Fibroblast of peridontal ligament (primary cell): ENCODE data around the gene EFNB2.

Experiments
- DNase-seq: peaks from one replicate; pipeline ENCODE4 v3.0.0-alpha.2; 2010; ENCODE audit errors: extremely low read depth

Gene EFNB2

GRCh38 chr13:106550570-106551135 is 15.2 kb upstream of the EFNB2 start:
- DNase-seq = no peak

DNA sequence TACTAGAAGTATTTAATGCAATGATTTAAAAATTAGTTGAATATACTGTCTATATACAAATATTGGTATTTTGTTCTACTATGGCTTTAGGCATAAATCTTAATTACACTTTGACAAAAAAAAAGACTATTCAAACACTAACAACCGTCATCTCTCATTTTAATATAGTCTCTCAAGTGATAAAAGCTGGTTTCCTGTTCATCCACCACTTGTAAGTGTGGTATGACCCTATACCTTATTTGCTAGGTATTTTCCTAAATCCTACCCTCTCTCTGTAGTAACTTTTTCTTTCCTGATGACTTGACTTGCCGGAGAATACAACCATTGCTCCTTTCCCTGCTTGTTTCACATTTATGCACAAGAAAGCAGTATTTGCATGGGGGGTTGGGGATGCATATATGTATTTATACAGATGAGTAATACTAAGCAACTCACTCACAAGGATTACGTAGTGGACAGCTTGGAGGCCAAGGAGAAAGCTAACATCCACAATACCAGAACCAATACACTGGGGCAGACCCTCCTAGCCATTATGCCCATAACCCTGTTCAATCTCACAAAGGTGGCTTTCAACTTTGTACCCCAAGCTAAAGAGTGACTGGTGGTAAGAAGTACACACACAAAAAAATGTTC is 12.7 kb upstream of the EFNB2 start:
- DNase-seq = peak; percentile 37

- DNase-seq = no peak
These were observed 6.4 kb upstream of the EFNB2 start for GRCh38 chr13:106541826-106542225.

DNA sequence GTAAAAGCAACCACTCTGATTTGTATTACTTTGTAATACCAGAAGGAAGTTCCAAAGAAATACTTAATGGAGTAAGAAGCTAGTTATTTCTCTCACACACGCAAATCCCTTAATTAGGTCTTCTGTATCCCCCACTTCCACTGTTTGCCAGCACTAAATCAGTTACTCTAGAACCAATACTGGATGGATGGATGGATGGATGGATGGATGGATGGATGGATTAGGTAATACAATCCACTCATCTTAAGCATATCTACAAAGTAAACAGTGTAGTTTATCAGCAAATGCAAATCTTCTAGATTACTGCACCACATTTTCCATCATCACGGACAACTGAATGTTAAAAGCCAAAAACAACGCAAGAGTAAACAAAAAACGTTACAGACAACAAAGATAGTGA is 5.2 kb upstream of the EFNB2 start:
- no peak for DNase-seq

- DNase-seq = no peak
These were observed 2.1 kb upstream of the EFNB2 start for GRCh38 chr13:106537521-106537920.

GRCh38 chr13:106536244-106537034 is 977 bp upstream of the EFNB2 start:
- peak; percentile 87 for DNase-seq

DNA sequence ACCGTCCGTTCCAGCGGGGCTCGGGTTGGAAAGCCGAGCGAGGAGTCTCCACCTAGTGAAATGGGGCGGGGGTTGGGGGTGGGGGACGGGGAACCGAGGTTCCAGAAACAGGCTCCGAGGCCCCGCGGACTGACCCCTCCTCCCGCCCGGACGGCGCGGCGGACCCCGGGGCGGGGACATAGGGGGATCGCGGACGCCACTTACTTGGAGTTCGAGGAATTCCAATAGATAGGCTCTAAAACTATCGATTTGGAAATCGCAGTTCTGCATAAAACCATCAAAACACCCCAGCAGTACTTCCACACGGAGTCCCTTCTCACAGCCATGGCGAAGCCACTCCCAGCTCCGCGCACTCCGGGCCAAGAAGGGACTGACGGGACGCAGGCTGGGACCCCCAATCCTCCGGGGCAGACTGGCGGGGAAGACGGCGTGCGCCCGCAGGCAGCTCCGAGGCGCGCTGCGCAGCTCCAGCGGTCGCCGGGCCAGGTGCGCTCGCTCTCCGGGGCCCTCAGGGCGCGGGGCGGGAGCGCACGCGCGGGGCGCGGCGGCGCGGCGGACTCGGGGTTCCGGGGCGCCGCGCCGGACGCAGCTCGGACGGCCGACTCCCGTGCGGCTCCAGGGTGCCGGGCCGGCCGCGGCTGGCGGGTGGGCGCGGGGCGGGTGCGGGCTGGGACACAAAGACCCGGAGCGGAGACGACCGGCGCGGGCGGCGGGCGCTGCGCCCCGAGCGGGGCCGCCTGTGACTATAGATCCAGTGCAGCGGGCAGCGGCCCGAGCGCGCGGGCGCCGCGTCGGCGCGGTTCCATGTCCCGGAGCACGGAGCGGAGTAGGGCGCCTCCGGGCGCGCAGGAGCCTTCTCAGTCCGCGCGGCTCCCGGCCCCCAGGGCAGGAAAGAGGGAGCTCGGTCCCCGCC is 567 bp downstream of the EFNB2 start:
- DNase-seq = peak; percentile 41

DNA sequence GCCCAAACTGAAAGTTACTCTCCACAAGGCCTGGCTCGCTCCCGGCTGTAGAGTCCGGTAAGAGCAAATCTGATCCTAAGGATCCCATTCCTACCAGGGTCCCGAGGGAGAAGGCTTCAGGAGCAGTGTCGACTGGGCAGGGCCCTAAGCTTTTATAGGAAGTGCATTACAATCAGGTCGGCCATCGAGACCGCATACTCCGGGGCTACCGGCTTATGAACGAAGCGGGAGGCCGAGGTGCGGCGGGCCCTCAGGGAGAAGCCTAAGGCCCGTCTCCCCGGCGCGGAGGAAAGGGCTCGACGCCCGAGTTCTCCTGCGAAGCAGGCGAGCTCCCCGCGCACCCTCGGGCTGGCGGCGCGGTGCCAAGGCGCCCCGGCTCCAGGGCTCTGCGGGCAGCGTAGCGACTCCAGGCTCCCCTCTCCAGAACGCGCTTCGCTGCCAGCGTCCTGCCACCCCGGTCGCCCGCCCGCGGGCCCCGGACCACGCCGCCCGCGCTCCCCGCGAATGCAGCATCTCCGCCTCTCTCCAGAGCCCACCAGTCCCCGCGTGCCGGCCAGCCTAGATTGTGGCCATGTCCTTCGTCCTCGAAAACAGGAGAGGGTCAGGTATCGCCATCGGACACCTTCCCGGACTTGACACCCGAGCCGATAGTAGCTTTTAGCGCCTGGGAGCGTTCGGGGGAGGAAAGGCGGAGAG is 1.4 kb downstream of the EFNB2 start:
- no peak for DNase-seq

- peak; percentile 86 for DNase-seq
These were observed 2.1 kb downstream of the EFNB2 start for GRCh38 chr13:106533101-106533942.

DNA sequence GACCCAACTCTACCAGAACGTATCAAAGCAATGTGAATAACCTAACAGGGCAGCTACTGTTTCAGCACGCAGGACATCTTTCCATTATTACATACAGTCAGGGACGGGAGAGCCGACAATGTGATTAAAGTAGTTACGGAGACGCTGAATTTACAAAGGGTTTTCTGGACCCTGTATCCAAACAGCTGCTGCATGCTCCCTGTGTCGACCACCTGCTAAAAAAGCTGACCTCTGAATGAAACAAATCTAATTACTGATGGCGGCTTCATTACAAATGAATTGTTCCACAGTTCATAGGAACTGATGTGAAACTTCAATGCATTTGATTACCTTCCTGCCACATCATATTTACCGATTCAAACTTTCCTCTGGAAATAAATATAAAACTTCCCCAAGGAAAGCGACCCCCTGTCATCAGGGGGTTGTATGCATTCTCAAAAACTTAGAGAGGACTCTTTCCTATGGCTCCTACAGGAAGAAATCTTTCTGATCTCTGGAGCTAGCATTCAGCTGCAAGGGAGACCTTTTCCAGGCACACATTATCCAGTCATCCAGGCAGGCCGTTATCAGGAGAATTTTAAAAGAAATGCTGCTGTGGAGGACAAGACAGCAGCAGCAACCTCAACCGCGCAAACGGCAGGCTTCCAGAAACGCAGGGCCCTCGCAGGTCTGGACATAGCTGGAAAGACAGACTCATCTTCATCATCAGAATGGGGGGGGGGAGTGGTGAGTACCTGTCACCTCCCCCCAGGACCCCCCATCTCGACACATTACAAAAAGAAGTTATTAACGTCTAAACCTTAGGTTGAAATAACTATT is 3.1 kb downstream of the EFNB2 start:
- peak; percentile 62 for DNase-seq

- no peak for DNase-seq
These were observed 4.4 kb downstream of the EFNB2 start for GRCh38 chr13:106530980-106531481.

DNA sequence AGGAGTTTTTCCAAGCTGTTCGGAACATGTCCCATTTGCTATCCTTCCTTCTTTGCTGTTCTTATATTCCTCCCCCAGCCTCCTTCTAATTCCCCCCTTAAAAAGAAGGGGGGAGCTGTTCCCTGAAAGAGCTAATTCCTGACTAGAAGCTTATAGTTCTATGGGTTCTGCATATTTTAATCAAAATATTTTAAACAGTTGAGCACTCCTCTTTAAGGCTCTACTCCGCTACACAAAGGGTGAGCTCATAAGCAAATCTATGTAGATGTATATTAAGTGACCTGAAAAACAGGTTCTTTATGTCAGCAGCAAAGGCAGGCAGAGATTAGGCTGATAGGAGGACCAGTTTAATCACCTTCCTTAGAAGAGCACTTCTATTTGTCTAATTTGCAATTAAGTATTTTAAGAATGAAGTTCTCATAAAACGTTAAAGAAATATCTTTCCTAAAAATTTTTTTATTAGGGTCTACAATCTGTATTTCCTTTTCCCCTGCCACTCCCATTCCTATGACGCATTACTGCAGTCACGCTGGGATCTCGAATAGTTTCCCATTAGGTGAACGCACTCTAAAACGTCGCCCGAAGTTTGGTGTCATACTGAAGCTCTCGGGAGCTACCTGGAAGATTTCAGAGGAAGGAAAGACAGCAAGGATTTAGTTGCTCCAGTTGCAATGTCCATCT is 5.2 kb downstream of the EFNB2 start:
- peak; percentile 44 for DNase-seq

DNA sequence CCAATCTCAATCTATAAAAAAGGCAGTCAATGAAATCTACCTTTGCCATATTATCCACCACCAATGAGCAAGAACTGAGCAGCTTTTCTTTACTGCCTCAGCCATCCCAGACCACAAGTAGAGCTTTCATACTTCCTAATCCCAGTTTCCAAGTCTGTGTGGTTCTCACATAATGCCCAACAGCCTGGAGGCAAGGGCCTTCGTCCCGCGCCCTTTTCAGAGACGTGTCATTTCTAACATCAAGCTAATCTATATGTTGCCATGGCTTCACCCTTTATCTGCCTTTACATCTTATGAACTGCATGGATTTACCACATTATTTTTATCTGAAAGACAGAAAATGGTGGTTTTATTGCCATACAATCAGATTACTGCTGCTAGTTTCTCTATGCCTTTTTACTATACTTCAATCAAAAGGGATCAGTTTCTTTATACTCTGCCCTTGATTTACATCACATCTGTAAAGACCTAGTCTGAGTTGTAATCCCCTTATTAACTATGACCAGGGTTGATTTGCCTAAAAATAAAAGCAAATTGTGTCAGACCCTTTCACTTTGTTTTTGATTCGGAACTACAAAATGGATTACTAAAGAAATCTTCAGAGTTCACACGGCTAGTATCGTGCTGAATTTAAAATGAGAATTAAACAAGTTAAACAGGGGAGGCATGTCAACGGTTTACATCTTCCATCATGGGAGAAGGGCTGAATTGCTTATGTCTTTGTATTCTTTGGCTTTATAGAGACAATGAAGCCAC is 5.9 kb downstream of the EFNB2 start:
- DNase-seq = peak; percentile 61

- DNase-seq = no peak
These were observed 6.6 kb downstream of the EFNB2 start for GRCh38 chr13:106528718-106529414.

DNA sequence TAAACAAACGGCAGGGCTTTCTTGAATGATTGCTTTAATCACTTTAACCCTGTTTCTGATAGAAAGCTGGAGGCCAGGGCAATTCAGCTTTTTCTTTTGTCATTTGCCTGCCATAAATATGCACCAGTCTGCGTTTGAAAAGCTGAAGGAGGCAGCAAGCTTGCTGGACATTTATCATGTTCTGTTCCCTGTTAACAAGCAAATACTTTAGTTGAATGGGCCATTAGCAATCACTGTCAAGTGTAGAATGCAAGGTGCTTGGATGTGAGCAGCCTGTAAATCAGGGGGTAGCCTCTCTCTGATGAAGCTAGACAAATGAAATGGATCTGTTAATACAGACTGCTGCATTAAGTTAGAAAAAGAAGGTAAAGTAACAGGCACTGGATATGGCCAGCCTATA is 7.6 kb downstream of the EFNB2 start:
- no peak for DNase-seq

GRCh38 chr13:106527445-106527801 is 8.0 kb downstream of the EFNB2 start:
- DNase-seq = peak; percentile 45

DNA sequence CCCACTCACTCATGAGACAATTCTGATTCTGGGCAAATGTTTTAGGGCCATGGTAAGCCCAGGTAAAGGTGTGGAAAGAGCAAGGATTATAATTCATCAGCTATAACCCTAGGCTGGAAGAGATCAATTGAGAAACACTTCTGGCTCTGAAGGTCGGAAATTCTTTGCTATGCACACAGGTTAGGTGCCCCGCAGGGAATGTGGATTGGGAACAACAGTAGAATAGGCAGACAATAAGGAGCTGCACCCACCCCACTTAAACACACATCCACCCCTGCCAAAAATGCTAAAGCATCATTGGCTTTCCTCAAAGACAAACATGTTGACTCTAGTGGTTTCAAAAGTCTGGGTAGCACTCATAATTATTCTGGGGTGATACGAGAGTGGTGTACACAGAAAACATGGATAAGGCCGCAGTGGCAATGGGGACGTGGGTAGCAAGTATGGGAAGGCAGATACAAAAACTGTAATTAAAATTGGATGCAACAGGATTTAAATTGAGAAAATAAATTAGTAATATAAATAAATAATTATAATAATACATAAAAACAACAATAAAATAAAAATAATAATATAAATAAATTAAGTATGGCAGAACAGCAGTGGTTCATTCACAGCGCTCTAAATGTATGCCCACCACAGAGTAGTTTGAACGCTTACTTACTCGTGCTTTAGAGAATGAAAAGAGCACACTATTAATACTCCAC is 8.6 kb downstream of the EFNB2 start:
- DNase-seq = no peak
